H9 (cell line): ENCODE results near the gene NAT16. TPM values are rescaled to one million over a fixed set of nuclear protein-coding genes. Genes with fewer than 3 reads are reported as not detected.

Source experiments
- DNase-seq: peaks from one replicate; pipeline ENCODE4 v3.0.0-alpha.2; 2017
- H2AFZ ChIP-seq: one replicate; pipeline ENCODE4 v1.6.1; 2013; ENCODE audit warnings: mild to moderate bottlenecking, low read length, control low read depth, moderate library complexity
- H2AK5ac ChIP-seq: 2 replicates; pipeline ENCODE4 v1.6.1; 2013; ENCODE audit warnings: low read length, control low read depth, mixed read lengths; ENCODE audit not compliant: insufficient read length
- H2BK120ac ChIP-seq: one replicate; pipeline ENCODE4 v1.6.1; 2013; ENCODE audit warnings: low read depth, mild to moderate bottlenecking, low read length, control low read depth, inconsistent platforms; ENCODE audit not compliant: poor library complexity, severe bottlenecking
- H2BK12ac ChIP-seq: 2 replicates; pipeline ENCODE4 v1.6.1; 2013; ENCODE audit warnings: low read length, control low read depth, mixed read lengths, low read depth; ENCODE audit not compliant: insufficient read length
- H2BK15ac ChIP-seq: 2 replicates; pipeline ENCODE4 v1.6.1; 2013; ENCODE audit warnings: low read depth, low read length, control low read depth
- H2BK20ac ChIP-seq: one replicate; pipeline ENCODE4 v1.6.1; 2013; ENCODE audit warnings: low read depth, mild to moderate bottlenecking, low read length, control low read depth, inconsistent platforms; ENCODE audit not compliant: poor library complexity, severe bottlenecking
- H2BK5ac ChIP-seq: 2 replicates; pipeline ENCODE4 v1.6.1; 2013; ENCODE audit warnings: low read length, control low read depth, mixed read lengths; ENCODE audit not compliant: insufficient read length
- H3K14ac ChIP-seq: 2 replicates; pipeline ENCODE4 v1.6.1; 2013; ENCODE audit warnings: low read length, control low read depth; ENCODE audit not compliant: insufficient read depth
- H3K18ac ChIP-seq: 2 replicates; pipeline ENCODE4 v1.6.1; 2013; ENCODE audit warnings: low read depth, mild to moderate bottlenecking, mixed read lengths, low read length, control low read depth; ENCODE audit not compliant: insufficient read length
- H3K23ac ChIP-seq: 2 replicates; pipeline ENCODE4 v1.6.1; 2013; ENCODE audit warnings: low read length, control low read depth, mixed read lengths, low read depth; ENCODE audit not compliant: insufficient read length
- H3K23me2 ChIP-seq: 2 replicates; pipeline ENCODE4 v1.6.1; 2013; ENCODE audit warnings: low read depth, mild to moderate bottlenecking, mixed read lengths, low read length, control low read depth; ENCODE audit not compliant: insufficient read length, poor library complexity, severe bottlenecking
- H3K27ac ChIP-seq: 2 replicates; pipeline ENCODE4 v1.5.1; 2013; ENCODE audit warnings: low read length, control low read depth, mixed read lengths, low read depth; ENCODE audit not compliant: insufficient read length
- H3K27me3 ChIP-seq: 2 replicates; pipeline ENCODE4 v1.6.1; 2013; ENCODE audit warnings: low read length, control low read depth, inconsistent platforms; ENCODE audit not compliant: insufficient read depth
- H3K4ac ChIP-seq: 2 replicates; pipeline ENCODE4 v1.6.1; 2013; ENCODE audit warnings: low read depth, mild to moderate bottlenecking, control low read depth, inconsistent platforms, low read length, moderate library complexity
- H3K4me1 ChIP-seq: 2 replicates; pipeline ENCODE4 v1.6.1; 2013; ENCODE audit warnings: low read length, control low read depth, inconsistent platforms; ENCODE audit not compliant: insufficient read depth
- H3K4me2 ChIP-seq: 2 replicates; pipeline ENCODE4 v1.6.1; 2013; ENCODE audit warnings: low read length, control low read depth, mixed read lengths; ENCODE audit not compliant: insufficient read length, insufficient read depth
- H3K56ac ChIP-seq: 2 replicates; pipeline ENCODE4 v1.6.1; 2013; ENCODE audit warnings: low read depth, mild to moderate bottlenecking, mixed read lengths, low read length, control low read depth; ENCODE audit not compliant: insufficient read length
- H3K79me1 ChIP-seq: 2 replicates; pipeline ENCODE4 v1.6.1; 2013; ENCODE audit warnings: low read depth, mild to moderate bottlenecking, moderate library complexity, low read length, control low read depth, inconsistent platforms; ENCODE audit not compliant: insufficient read depth, poor library complexity, severe bottlenecking
- H3K79me2 ChIP-seq: 2 replicates; pipeline ENCODE4 v1.6.1; 2013; ENCODE audit warnings: low read length, control low read depth, inconsistent platforms; ENCODE audit not compliant: insufficient read depth
- H3K9ac ChIP-seq: 2 replicates; pipeline ENCODE4 v1.6.1; 2013; ENCODE audit warnings: low read length, control low read depth, mixed read lengths; ENCODE audit not compliant: insufficient read length; ENCODE audit errors: extremely low read depth
- H3K9me3 ChIP-seq: one replicate; pipeline ENCODE4 v1.6.1; 2013; ENCODE audit warnings: low read depth, low read length, inconsistent platforms; ENCODE audit not compliant: control insufficient read depth
- H3T11ph ChIP-seq: one replicate; pipeline ENCODE4 v1.6.1; 2013; ENCODE audit warnings: mild to moderate bottlenecking, low read length, control low read depth, inconsistent platforms
- H4K20me1 ChIP-seq: one replicate; pipeline ENCODE4 v1.6.1; 2013; ENCODE audit not compliant: control insufficient read depth, insufficient read length, insufficient read depth
- H4K5ac ChIP-seq: 2 replicates; pipeline ENCODE4 v1.6.1; 2013; ENCODE audit warnings: low read depth, mild to moderate bottlenecking, mixed read lengths, low read length, control low read depth; ENCODE audit not compliant: insufficient read length
- H4K8ac ChIP-seq: replicated peaks from 2 replicates; pipeline ENCODE4 v1.6.1; 2013; ENCODE audit warnings: low read length, control low read depth, mixed read lengths, low read depth; ENCODE audit not compliant: insufficient read length
- H4K91ac ChIP-seq: 2 replicates; pipeline ENCODE4 v1.6.1; 2013; ENCODE audit warnings: low read depth, mild to moderate bottlenecking, moderate library complexity, mixed read lengths, low read length, control low read depth; ENCODE audit not compliant: insufficient read length
- H3K27ac Mint-ChIP-seq, 3 experiments: 2 replicates in 2 of 3; 3 replicates in 1 of 3; pipeline ENCODE4 v1.8.0; 2020 to 2021; ENCODE audit warnings: mixed read lengths in 3 of 3, mild to moderate bottlenecking in 1 of 3, moderate library complexity in 1 of 3
- H3K27me3 Mint-ChIP-seq: 2 replicates; pipeline ENCODE4 v1.8.0; 2021; ENCODE audit warnings: low read depth, mild to moderate bottlenecking, moderate library complexity, mixed read lengths
- H3K36me3 Mint-ChIP-seq, 3 experiments: 2 replicates in 2 of 3; 3 replicates in 1 of 3; pipeline ENCODE4 v1.8.0; 2020 to 2021; ENCODE audit warnings: low read depth in 3 of 3, mixed read lengths in 3 of 3; ENCODE audit not compliant: insufficient read depth in 1 of 3
- H3K4me1 Mint-ChIP-seq, 2 experiments: 2 replicates each; pipeline ENCODE4 v1.8.0; 2020; ENCODE audit warnings: mixed read lengths in 2 of 2
- H3K4me3 Mint-ChIP-seq, 2 experiments: 2 replicates in 1 of 2; 3 replicates in 1 of 2; pipeline ENCODE4 v1.8.0; 2020 to 2021; ENCODE audit warnings: mild to moderate bottlenecking in 2 of 2, mixed read lengths in 2 of 2, moderate library complexity in 1 of 2
- H3K9me3 Mint-ChIP-seq, 2 experiments: 2 replicates in 1 of 2; 3 replicates in 1 of 2; pipeline ENCODE4 v1.8.0; 2020; ENCODE audit warnings: mild to moderate bottlenecking in 2 of 2, mixed read lengths in 2 of 2, moderate library complexity in 1 of 2
- CTCF ChIP-seq: fragments of 200-600 bp; sonication (generic); conservative IDR thresholded peaks from 3 replicates; pipeline ENCODE4 v1.8.0; 2021; ENCODE audit warnings: antibody characterized with exemption, mild to moderate bottlenecking
- WGBS: extraction: QIAGEN DNeasy Blood & Tissue Kit; methylation state at CpG from one replicate; pipeline ENCODE4 v1.1.7; 2013; ENCODE audit warnings: missing lambda C conversion rate, low lambda C conversion rate, mixed read lengths; ENCODE audit not compliant: insufficient read length; ENCODE audit errors: extremely low coverage; 5-methylcytosine and 5-hydroxymethylcytosine counted together
- total RNA-seq: library from RNA; stranded (reverse); gene quantifications from 2 replicates; pipeline ENCODE4 v1.2.1, GENCODE V29; 2021

The NAT16 gene
- total RNA-seq, 1 experiment from 2014 or later, result 0.50 TPM

GRCh38 chr7:101206665-101207042 is 26.6 kb upstream of the NAT16 start:
- no peak overlapping the region for H2BK15ac ChIP-seq
- H3K27ac Mint-ChIP-seq, result peak overlapping the region in 1 of 3 experiments; percentile 49; a peak in 1 of 7 replicates

More at GRCh38 chr7:101206665-101207042, 26.6 kb upstream of the NAT16 start:
- no peak overlapping the region for H4K8ac ChIP-seq
- no peak for TF ChIP-seq CTCF
- Mint-ChIP-seq H3K36me3 (peaks cover 7 to 40% (median 19%) of the 10 kb centered on the region in 3 experiments; a peak in 6 of 7 replicates), H3K27me3 (peaks cover 7% of the 10 kb centered on the region), H3K4me1 (no peaks in the 10 kb centered on the region), H3K4me3 (no peak overlapping the region), H3K9me3 (no peaks in the 10 kb centered on the region)
- WGBS, result no CpG with 5 or more reads among the region's 19 CpGs
- no peaks in the 10 kb centered on the region for H4K20me1 ChIP-seq
- no peak overlapping the region for H2BK5ac ChIP-seq
- H2BK120ac ChIP-seq, result no peak overlapping the region
- no peak overlapping the region for H2AFZ ChIP-seq
- H3K14ac ChIP-seq, result no peak overlapping the region
- H3K23ac ChIP-seq, result no peak overlapping the region
- no peak overlapping the region for H3K4ac ChIP-seq
- H3K18ac ChIP-seq, result no peak overlapping the region
- H2AK5ac ChIP-seq, result no peak overlapping the region
- H3K27ac ChIP-seq, result no peak overlapping the region
- no peak for DNase-seq
- H2BK12ac ChIP-seq, result no peak overlapping the region
- no peaks in the 10 kb centered on the region for H3K79me1 ChIP-seq
- no peaks in the 10 kb centered on the region for H3K27me3 ChIP-seq
- no peaks in the 10 kb centered on the region for H3K79me2 ChIP-seq
- H3K9ac ChIP-seq, result no peak overlapping the region
- H3K23me2 ChIP-seq, result peaks cover 3% of the 10 kb centered on the region
- H3K4me2 ChIP-seq, result no peak overlapping the region
- no peak overlapping the region for H3T11ph ChIP-seq
- H4K91ac ChIP-seq, result no peak overlapping the region
- no peak overlapping the region for H3K56ac ChIP-seq
- no peaks in the 10 kb centered on the region for H3K9me3 ChIP-seq
- H3K4me1 ChIP-seq, result no peaks in the 10 kb centered on the region
- no peak overlapping the region for H2BK20ac ChIP-seq
- no peak overlapping the region for H4K5ac ChIP-seq
